Ishikawa (cell line): ENCODE data around the gene CPPED1.

ENCODE experiments used
- CEBPB ChIP-seq: IDR thresholded peaks from 2 replicates; pipeline ENCODE4 v1.6.1; 2012
- CREB1 ChIP-seq: IDR thresholded peaks from 2 replicates; pipeline ENCODE4 v1.6.1; 2012; ENCODE audit warnings: low read depth
- EGR1 ChIP-seq: IDR thresholded peaks from 2 replicates; pipeline ENCODE4 v1.6.1; 2012
- EP300 ChIP-seq: IDR thresholded peaks from 2 replicates; pipeline ENCODE4 v1.6.1; 2012; ENCODE audit warnings: borderline replicate concordance
- FOXM1 ChIP-seq: IDR thresholded peaks from 2 replicates; pipeline ENCODE4 v1.6.1; 2012; ENCODE audit warnings: low read depth, borderline replicate concordance
- MAX ChIP-seq: IDR thresholded peaks from 2 replicates; pipeline ENCODE4 v1.6.1; 2012
- NFIC ChIP-seq: IDR thresholded peaks from 2 replicates; pipeline ENCODE4 v1.6.1; 2012
- RAD21 ChIP-seq: IDR thresholded peaks from 2 replicates; pipeline ENCODE4 v1.6.1; 2012; ENCODE audit warnings: low read depth
- REST ChIP-seq: IDR thresholded peaks from 2 replicates; pipeline ENCODE4 v1.6.1; 2012; ENCODE audit warnings: low read depth, mild to moderate bottlenecking
- TAF1 ChIP-seq: IDR thresholded peaks from 2 replicates; pipeline ENCODE4 v1.6.1; 2012; ENCODE audit warnings: low read depth, mild to moderate bottlenecking
- TCF12 ChIP-seq: IDR thresholded peaks from 2 replicates; pipeline ENCODE4 v1.6.1; 2012; ENCODE audit warnings: low read depth
- TEAD4 ChIP-seq: IDR thresholded peaks from 2 replicates; pipeline ENCODE4 v1.6.1; 2012
- USF1 ChIP-seq: IDR thresholded peaks from 2 replicates; pipeline ENCODE4 v1.6.1; 2012
- YY1 ChIP-seq: IDR thresholded peaks from 2 replicates; pipeline ENCODE4 v1.6.1; 2012; ENCODE audit warnings: low read depth
- ZBTB7A ChIP-seq: IDR thresholded peaks from 2 replicates; pipeline ENCODE4 v1.6.1; 2012; ENCODE audit warnings: low read depth

The CPPED1 gene

GRCh38 chr16:12678983-12679382 lies 124.7 kb downstream of the CPPED1 start:
- TF ChIP-seq FOXM1 (no peak), YY1 (no peak), TAF1 (no peak), ZBTB7A (no peak), CREB1 (no peak), NFIC (no peak), MAX (no peak), RAD21 (no peak), TEAD4 (no peak), USF1 (no peak), REST (no peak), EGR1 (no peak), TCF12 (no peak), CEBPB (no peak), EP300 (no peak)

- no peak for TF ChIP-seq USF1
Measured at GRCh38 chr16:12677502-12677901, 126.2 kb downstream of the CPPED1 start.

GRCh38 chr16:12675852-12676251 lies 127.8 kb downstream of the CPPED1 start:
- no peak for TF ChIP-seq FOXM1
- TF ChIP-seq TAF1, result no peak
- TF ChIP-seq RAD21, result no peak
- TF ChIP-seq NFIC, result no peak

GRCh38 chr16:12675046-12675445 lies 128.6 kb downstream of the CPPED1 start:
- TF ChIP-seq RAD21 (no peak), EP300 (no peak), ZBTB7A (no peak), CREB1 (no peak), NFIC (no peak), TCF12 (no peak), MAX (no peak), TEAD4 (no peak), TAF1 (no peak), EGR1 (no peak), CEBPB (no peak), REST (no peak), USF1 (no peak), YY1 (no peak), FOXM1 (no peak)

- no peak for TF ChIP-seq TCF12
- TF ChIP-seq TAF1, result no peak
- TF ChIP-seq RAD21, result no peak
- TF ChIP-seq EGR1, result no peak
Measured at GRCh38 chr16:12674524-12674923, 129.2 kb downstream of the CPPED1 start.

- TF ChIP-seq USF1 (no peak), ZBTB7A (no peak), EP300 (no peak), NFIC (no peak), REST (no peak), TEAD4 (no peak), EGR1 (no peak), RAD21 (no peak), CEBPB (no peak)
Measured at GRCh38 chr16:12674071-12674470, 129.6 kb downstream of the CPPED1 start.
